ENCODE data around the gene PDE8A. TPM values are rescaled to one million over a fixed set of nuclear protein-coding genes. Genes with fewer than 3 reads are reported as not detected.

The PDE8A gene
- total and polyA plus RNA-seq, 2 donors (not counting 1 experiment from before 2014, with no cell fraction given) = 17.4 to 51.1 TPM

- Histone ChIP-seq H4K20me1 (ENCODE audit: control insufficient read depth, insufficient read depth, low read length, poor library complexity, severe bottlenecking) (no peaks in the 10 kb centered on the region), H2AFZ (ENCODE audit: insufficient read depth, low read depth, low read length, poor library complexity, severe bottlenecking) (no peak overlapping the region), H3K27ac (ENCODE audit: low read length in 2 of 2) (no peak overlapping the region), H3K79me2 (ENCODE audit: control insufficient read depth, insufficient read depth, low read length) (no peaks in the 10 kb centered on the region), H3K9ac (ENCODE audit: low read length) (no peak overlapping the region), H3K9me3 (ENCODE audit: control extremely low read depth in 1 of 3, control insufficient read depth in 2 of 3, insufficient read depth in 1 of 3, low read length in 2 of 3) (no peaks in the 10 kb centered on the region), H3K27me3 (replicated peaks in 1 of 4; ENCODE audit: control extremely low read depth in 1 of 4, control insufficient read depth in 3 of 4, insufficient read depth in 4 of 4, low read length in 3 of 4) (no peaks in the 10 kb centered on the region), H3K36me3 (replicated peaks in 1 of 2; ENCODE audit: control extremely low read depth in 1 of 2, control insufficient read depth in 1 of 2, extremely low read depth in 1 of 2, insufficient read depth in 2 of 2, low read length in 1 of 2) (peaks cover 7 to 27% of the 10 kb centered on the region in 2 experiments), H3K4me1 (ENCODE audit: control insufficient read depth in 2 of 2, insufficient read depth in 2 of 2, low read length in 2 of 2) (no peaks in the 10 kb centered on the region), H3K4me2 (replicated peaks; ENCODE audit: low read depth, low read length, poor library complexity, severe bottlenecking) (no peak overlapping the region), H3K4me3 (ENCODE audit: control extremely low read depth in 1 of 5, extremely low read depth in 1 of 5, insufficient read depth in 1 of 5, low read depth in 2 of 5, low read length in 4 of 5) (no peak overlapping the region)
- H3K4me3 Mint-ChIP-seq = no peak overlapping the region
- TF ChIP-seq EZH2 (IDR thresholded peaks at IDR 0.05; ENCODE audit: borderline replicate concordance, insufficient read depth, low read depth, low read length, poor library complexity, severe bottlenecking) (no peak), CTCF (IDR thresholded peaks at IDR 0.05) (no peak)
- ATAC-seq (ENCODE audit: low read depth) (no peak), DNase-seq (no peak)
- intact Hi-C loops (cut with micrococcal nuclease) = no loop called here
- H3K4me1 Mint-ChIP-seq = no peaks in the 10 kb centered on the region
- 86% methylated on average over 3 of the region's 4 CpGs for WGBS (ENCODE audit: insufficient coverage)
- no peak overlapping the region for H3K27ac Mint-ChIP-seq
- ChIA-PET CTCF (no interaction called here), POLR2A (no interaction called here)
- H3K9me3 Mint-ChIP-seq (ENCODE audit: insufficient read depth) = no peaks in the 10 kb centered on the region
- H3K27me3 Mint-ChIP-seq = no peaks in the 10 kb centered on the region
These were observed 133.2 kb downstream of the PDE8A start for GRCh38 chr15:85114886-85115285.

GRCh38 chr15:85116066-85116465 is 134.4 kb downstream of the PDE8A start:
- no peak overlapping the region for H3K9ac ChIP-seq (ENCODE audit: low read length)
- H3K9me3 Mint-ChIP-seq (ENCODE audit: insufficient read depth) = no peaks in the 10 kb centered on the region
- H3K27me3 Mint-ChIP-seq = no peaks in the 10 kb centered on the region
- no peaks in the 10 kb centered on the region for H4K20me1 ChIP-seq (ENCODE audit: control insufficient read depth, insufficient read depth, low read length, poor library complexity, severe bottlenecking)
- intact Hi-C loops (cut with micrococcal nuclease) = no loop called here
- TF ChIP-seq EZH2 (IDR thresholded peaks at IDR 0.05; ENCODE audit: borderline replicate concordance, insufficient read depth, low read depth, low read length, poor library complexity, severe bottlenecking) = no peak
- no peak for TF ChIP-seq CTCF (IDR thresholded peaks at IDR 0.05)
- H3K79me2 ChIP-seq (ENCODE audit: control insufficient read depth, insufficient read depth, low read length) = no peaks in the 10 kb centered on the region
- no peak for ATAC-seq (ENCODE audit: low read depth)
- H3K9me3 ChIP-seq (ENCODE audit: control extremely low read depth in 1 of 3, control insufficient read depth in 2 of 3, insufficient read depth in 1 of 3, low read length in 2 of 3) = no peaks in the 10 kb centered on the region
- no peak overlapping the region for H3K27ac ChIP-seq (ENCODE audit: low read length in 2 of 2)
- POLR2A ChIA-PET = no interaction called here
- H3K27me3 ChIP-seq (replicated peaks in 1 of 4; ENCODE audit: control extremely low read depth in 1 of 4, control insufficient read depth in 3 of 4, insufficient read depth in 4 of 4, low read length in 3 of 4) = no peaks in the 10 kb centered on the region
- DNase-seq = no peak
- H2AFZ ChIP-seq (ENCODE audit: insufficient read depth, low read depth, low read length, poor library complexity, severe bottlenecking) = no peak overlapping the region
- no peak overlapping the region for H3K27ac Mint-ChIP-seq
- H3K4me3 Mint-ChIP-seq = no peak overlapping the region
- H3K4me2 ChIP-seq (replicated peaks; ENCODE audit: low read depth, low read length, poor library complexity, severe bottlenecking) = no peak overlapping the region
- H3K4me3 ChIP-seq (ENCODE audit: control extremely low read depth in 1 of 5, extremely low read depth in 1 of 5, insufficient read depth in 1 of 5, low read depth in 2 of 5, low read length in 4 of 5) = no peak overlapping the region
- no peaks in the 10 kb centered on the region for H3K4me1 ChIP-seq (ENCODE audit: control insufficient read depth in 2 of 2, insufficient read depth in 2 of 2, low read length in 2 of 2)
- H3K36me3 ChIP-seq (replicated peaks in 1 of 2; ENCODE audit: control extremely low read depth in 1 of 2, control insufficient read depth in 1 of 2, extremely low read depth in 1 of 2, insufficient read depth in 2 of 2, low read length in 1 of 2) = peaks cover 7 to 30% of the 10 kb centered on the region in 2 experiments
- 100% methylated on average over 1 of the region's 1 CpG for WGBS (ENCODE audit: insufficient coverage)
- CTCF ChIA-PET = interaction anchor here (0.7 kb wide), 1 partner anchor 527 kb away, joined by 3 read pairs; no protein-coding TSS in a partner anchor
- no peaks in the 10 kb centered on the region for H3K4me1 Mint-ChIP-seq

Measured in B cell (primary cell).